Epithelial cell of proximal tubule (primary cell): ENCODE measurements around the gene TMEM201. TPM values are rescaled to one million over a fixed set of nuclear protein-coding genes. Genes with fewer than 3 reads are reported as not detected.

Experiments used
- DNase-seq: peaks from one replicate; pipeline ENCODE4 v3.0.0-alpha.2; 2011; ENCODE audit warnings: low read depth
- H3K4me3 ChIP-seq: 2 replicates; pipeline ENCODE4 v1.5.1; 2011; ENCODE audit warnings: low read depth, mild to moderate bottlenecking, low read length
- CTCF ChIP-seq: conservative IDR thresholded peaks from 2 replicates; pipeline ENCODE4 v1.5.1; 2012; ENCODE audit warnings: low read depth, mild to moderate bottlenecking, low read length
- total RNA-seq: library from RNA; depleted of rRNA; stranded (reverse); fragments of >200 nt; gene quantifications from 2 replicates; pipeline ENCODE4 v1.2.3, GENCODE V29; 2015

The TMEM201 gene
- total RNA-seq, 1 donor from 2014 or later: 8.9 TPM

- TF ChIP-seq CTCF: no peak
- no peak overlapping the region for H3K4me3 ChIP-seq
- no peak for DNase-seq
Observed at GRCh38 chr1:9626201-9626608, 37.5 kb downstream of the TMEM201 start.

DNA sequence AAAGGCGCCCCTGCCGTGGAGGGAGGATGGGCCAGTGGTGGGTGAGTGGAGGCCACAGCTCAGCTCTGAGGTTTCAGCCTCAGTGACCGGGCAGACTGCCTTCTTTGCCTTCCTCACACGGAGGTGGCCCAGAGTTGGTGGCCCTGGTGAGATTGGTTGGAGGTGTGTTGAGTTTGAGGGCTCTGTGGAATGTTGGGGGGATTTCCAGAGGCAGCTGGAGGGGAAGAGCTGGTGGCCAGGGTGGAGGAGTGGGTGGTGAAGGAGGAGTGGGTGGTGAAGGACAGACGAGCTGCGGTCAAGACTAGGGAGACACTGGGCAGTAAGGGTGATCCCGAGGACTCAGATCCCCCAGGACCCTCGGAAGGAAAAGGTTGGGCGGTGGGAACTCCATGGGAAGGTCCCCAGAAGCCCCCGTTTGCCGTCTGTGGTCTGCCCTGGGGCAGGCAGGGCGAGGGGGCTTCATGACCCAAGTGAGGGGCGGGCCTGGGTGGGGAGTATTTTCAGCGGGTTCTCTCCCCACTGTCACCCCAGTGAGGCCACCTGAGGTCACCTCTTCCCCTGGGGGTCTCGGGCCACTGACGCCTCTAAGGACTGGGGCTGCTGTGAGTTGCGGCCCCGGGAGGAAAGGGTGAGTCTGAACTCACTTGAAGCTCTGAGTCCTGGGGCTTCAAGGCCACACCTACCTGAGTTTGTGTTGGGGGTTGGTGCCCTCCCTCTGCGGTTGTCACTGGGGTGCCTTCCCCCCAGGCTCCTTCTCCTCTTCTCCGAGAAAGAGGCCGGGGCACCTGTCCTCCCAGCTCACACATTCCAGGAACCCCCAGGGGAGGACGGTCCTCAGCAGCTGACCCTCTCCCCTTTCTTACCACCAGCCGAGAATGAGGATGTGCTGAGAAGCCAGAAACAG lies 40.1 kb downstream of the TMEM201 start:
- TF ChIP-seq CTCF: no peak
- no peak for DNase-seq
- no peak overlapping the region for H3K4me3 ChIP-seq

DNA sequence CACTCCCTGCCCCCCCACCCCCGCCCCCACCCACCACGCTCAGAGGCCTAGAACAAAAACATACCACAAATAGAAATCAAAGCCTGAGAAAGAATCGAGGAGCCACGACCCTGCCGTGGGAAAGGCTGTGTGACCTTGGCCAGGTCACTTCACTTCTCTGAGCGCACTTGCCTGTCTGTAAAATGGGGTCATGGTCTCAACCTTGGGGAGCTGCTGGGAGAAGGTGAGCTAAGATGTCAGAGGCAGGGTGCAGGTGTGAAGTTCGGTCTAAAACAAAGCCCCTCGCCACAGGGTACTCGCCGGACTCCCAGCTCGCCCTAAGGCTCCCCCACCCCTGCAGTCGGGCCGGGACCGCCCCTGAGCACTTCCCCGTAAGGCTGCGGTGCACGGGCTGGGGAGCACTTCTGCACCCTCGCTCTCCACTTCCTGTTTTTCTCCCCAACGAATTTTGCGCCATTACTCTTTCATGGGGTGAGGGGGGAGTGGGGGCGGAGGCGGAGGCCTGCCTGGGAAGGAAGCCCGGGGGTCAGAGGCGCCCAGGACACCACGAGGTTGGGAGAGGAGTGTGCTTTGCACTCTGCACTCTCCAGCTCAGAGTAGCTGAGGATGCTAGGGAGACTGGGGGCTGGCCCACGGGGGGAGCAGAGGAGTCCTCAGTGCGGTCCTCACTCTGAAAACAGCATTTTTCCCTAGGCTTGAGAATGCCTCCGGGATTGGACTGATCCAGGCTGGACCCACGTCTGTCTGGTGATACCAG lies 40.9 kb downstream of the TMEM201 start:
- TF ChIP-seq CTCF: no peak
- DNase-seq: no peak
- no peak overlapping the region for H3K4me3 ChIP-seq

DNA sequence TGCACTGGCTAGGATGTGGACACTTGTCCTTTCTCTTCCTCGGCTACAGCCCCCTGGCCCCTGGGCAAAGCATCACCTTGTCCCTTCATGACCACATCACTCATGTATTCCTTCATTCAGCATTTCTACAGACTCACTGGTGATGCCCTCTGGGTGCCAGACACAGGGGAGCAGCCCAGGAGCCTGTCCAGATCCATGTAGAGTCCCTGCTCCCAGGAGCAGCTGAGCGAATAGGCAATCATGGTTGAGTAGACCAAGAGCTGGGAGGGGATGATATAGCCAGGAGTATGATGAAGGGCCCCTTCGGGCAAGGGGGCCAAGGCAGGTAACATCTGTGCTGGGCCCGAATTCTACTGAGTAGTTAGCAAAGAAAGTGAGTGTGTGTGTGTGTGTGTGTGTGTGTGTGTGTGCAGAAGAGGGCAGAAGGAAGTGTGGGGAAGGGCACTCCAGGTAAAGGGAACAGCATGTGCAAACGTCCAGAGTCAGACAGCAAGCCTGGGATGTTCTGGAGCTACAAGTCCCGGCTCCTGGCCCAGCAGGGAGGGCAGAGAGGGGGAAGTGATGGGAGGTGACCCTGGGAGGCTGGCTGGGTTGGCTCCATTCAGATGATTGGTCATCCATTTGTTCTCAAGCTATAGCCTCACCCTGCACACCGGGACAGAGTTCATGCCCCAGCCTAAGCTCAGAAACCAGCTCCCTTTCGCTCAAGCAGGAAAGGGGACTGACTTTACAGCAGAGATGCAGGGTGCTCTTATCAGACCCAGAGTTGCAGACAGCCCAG lies 41.8 kb downstream of the TMEM201 start:
- no peak for TF ChIP-seq CTCF
- no peak overlapping the region for H3K4me3 ChIP-seq
- DNase-seq: no peak

DNA sequence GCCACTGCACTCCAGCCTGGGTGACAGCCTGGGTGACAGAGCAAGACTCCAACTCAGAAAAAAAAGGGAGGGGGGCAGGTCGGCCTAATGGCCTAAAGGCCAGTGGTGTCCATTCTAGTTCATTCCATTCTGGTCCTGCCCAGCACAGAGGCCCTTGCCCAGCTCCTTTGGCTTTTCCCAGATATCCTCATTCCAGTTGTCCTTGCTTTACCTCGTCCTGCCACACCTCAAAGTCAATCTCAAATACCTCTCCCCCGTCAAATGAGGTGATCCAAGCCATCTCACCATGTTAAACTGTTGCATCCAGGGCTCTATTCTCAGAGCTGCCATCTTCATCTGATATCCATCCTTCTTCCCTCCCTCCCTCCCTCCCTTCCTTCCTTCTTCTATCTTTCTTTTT lies 42.9 kb downstream of the TMEM201 start:
- no peak for DNase-seq

More for the DNA sequence above, 42.9 kb downstream of the TMEM201 start:
- H3K4me3 ChIP-seq: no peak overlapping the region
- TF ChIP-seq CTCF: no peak
